ENCODE data around the gene PHTF1.

DNA sequence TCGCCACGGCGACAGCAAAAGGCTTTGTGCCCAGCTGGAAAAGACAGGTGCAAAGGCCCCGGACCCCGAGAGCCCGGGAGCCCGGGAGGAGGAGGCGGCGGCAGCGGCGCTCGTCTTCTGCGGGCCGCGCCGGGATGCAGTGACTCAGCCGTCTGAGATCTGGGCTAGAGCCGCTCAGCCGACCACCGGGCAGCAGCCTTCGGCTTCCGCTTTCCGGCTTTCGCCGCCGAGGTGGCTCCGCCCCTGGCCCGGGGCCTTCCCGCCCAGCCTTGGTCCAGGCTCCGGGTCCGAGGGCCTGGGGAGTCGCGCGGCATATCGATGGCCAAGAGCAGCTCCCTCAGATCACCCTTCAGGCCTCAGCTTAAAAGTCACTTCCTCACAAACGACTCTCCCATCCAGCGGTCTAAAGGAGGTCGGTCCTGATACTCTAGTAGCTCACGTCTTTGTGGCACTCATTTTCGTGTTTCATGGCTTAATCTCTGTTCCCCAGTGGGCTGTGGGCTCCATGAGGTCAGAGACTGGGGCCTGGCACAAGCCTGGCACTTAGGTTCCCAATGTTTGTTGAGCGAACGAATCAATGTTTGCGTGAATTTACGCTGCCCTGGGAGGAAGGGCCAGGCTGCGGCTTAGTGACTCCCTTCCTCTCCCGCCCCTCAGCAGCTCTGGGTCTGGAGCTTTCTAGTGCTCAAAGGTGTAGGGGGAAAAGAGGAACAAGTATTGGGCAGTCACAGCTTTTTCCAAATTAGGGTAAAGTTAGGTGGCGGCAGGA lies at the start of gene PHTF1:
- TF ChIP-seq GATA2 (IDR thresholded peaks at IDR 0.05; ENCODE audit: low read depth, low read length) (no peak), GATA3 (IDR thresholded peaks at IDR 0.05; ENCODE audit: low read depth, low read length) (no peak)
